ENCODE data around the gene UBE2Z.

The UBE2Z gene

DNA sequence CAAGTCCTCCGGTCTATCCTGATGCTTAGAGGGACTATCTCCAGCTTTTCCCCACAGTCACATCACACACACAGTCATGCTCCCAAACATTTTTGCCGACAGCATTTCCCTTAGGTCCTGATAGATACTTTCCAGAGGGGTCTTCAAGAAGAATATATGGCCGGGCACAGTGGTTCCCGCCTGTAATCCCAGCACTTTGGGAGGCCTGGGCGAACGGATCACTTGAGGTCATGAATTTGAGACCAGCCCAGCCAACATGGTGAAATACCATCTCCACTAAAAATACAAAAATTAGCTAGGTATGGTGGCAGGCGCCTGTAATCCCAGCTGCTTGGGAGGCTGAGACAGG, 64.5 kb downstream of the UBE2Z start:
- Histone ChIP-seq H3K4me3 (ENCODE audit: low read length) (no peak overlapping the region), H3K9ac (ENCODE audit: low read depth, low read length) (no peak overlapping the region), H3K27ac (ENCODE audit: low read length) (no peak overlapping the region), H3K9me3 (ENCODE audit: insufficient read depth, low read depth, low read length) (no peaks in the 10 kb centered on the region), H3K36me3 (ENCODE audit: insufficient read depth, low read depth, low read length) (no peaks in the 10 kb centered on the region), H3K4me1 (ENCODE audit: insufficient read depth, low read length) (peaks cover 22% of the 10 kb centered on the region), H3K27me3 (ENCODE audit: insufficient read depth, low read length) (no peaks in the 10 kb centered on the region)

DNA sequence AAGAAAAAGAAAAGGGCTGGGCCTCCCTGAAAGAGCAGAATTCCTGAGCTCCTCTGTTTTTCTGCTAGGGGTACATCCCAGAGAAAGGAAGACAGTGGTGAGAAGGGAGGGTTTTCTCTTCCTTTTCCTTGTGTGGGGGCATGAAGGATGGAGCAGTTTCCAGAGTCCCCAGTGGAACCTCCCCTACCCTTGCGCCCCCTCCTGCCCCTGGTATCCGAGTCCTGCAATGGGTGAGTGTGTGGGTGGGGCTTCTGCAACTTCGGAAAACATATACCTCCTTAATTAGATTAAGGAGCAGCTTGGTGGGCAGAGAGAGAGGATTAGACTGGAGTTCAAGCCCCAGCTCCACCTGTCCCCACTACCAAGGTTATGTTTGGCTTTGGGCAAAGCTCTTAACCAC, 65.6 kb downstream of the UBE2Z start:
- Histone ChIP-seq H3K27me3 (ENCODE audit: insufficient read depth, low read length) (no peaks in the 10 kb centered on the region), H3K4me1 (ENCODE audit: insufficient read depth, low read length) (peaks cover 22% of the 10 kb centered on the region), H3K9ac (ENCODE audit: low read depth, low read length) (no peak overlapping the region), H3K36me3 (ENCODE audit: insufficient read depth, low read depth, low read length) (no peaks in the 10 kb centered on the region), H3K4me3 (ENCODE audit: low read length) (no peak overlapping the region), H3K9me3 (ENCODE audit: insufficient read depth, low read depth, low read length) (no peaks in the 10 kb centered on the region), H3K27ac (ENCODE audit: low read length) (no peak overlapping the region)
